ENCODE results near the gene SPINDOC. TPM values are rescaled to one million over a fixed set of nuclear protein-coding genes. Genes with fewer than 3 reads are reported as not detected.

Gene SPINDOC
- total RNA-seq, 1 experiment from 2014 or later, result 71.2 TPM

- intact Hi-C loops (cut with micrococcal nuclease; ENCODE audit: unreplicated experiment), result no loop called here
- Mint-ChIP-seq H3K36me3 (ENCODE audit: insufficient read depth, unreplicated experiment) (peaks cover 30% of the 10 kb centered on the region), H3K4me1 (ENCODE audit: low read depth, unreplicated experiment) (peaks cover 15% of the 10 kb centered on the region), H3K27ac (ENCODE audit: unreplicated experiment) (no peak overlapping the region), H3K4me3 (ENCODE audit: unreplicated experiment) (no peak overlapping the region), H3K27me3 (ENCODE audit: insufficient read depth, unreplicated experiment) (no peaks in the 10 kb centered on the region), H3K9me3 (ENCODE audit: unreplicated experiment) (no peaks in the 10 kb centered on the region)
- CTCF ChIA-PET, result interaction anchor here (0.5 to 1.2 kb wide), 2 partner anchors 46 to 409 kb away, joined by 3 to 8 read pairs; partner anchors contain the start of gene GPR137
- Histone ChIP-seq H3K4me1 (peaks cover 8% of the 10 kb centered on the region), H3K9me3 (no peaks in the 10 kb centered on the region), H3K27me3 (replicated peaks; ENCODE audit: control insufficient read depth, insufficient read depth, low read length) (no peaks in the 10 kb centered on the region), H3K36me3 (ENCODE audit: control insufficient read depth, insufficient read depth, low read length) (no peaks in the 10 kb centered on the region), H3K4me3 (ENCODE audit: low read depth, low read length) (no peak overlapping the region)
- BruUV-seq (replicated peaks), result no TSS peak
- DNase-seq, result no peak
- TF ChIP-seq CTCF (IDR thresholded peaks at IDR 0.05; ENCODE audit: insufficient read depth in 1 of 2, low read depth in 1 of 2, low read length in 1 of 2, severe bottlenecking in 1 of 2, unreplicated experiment in 1 of 2), result no peak
- POLR2A ChIA-PET, result no interaction called here
Measured at GRCh38 chr11:63876616-63877015, 63.4 kb downstream of the SPINDOC start.

Other genes with a start within 250 kb of the SPINDOC start
- gene PLAAT3, start 199.0 kb upstream of the SPINDOC start, total RNA-seq (2022), result 50.9 and 57.9 TPM in 2 replicates
- gene ATL3, start 142.1 kb upstream of the SPINDOC start, total RNA-seq (2022), result 50.2 and 55.1 TPM in 2 replicates
- gene RTN3, start 132.0 kb upstream of the SPINDOC start, total RNA-seq (2022), result 162 and 179 TPM in 2 replicates
- gene ZFTA, start 44.7 kb upstream of the SPINDOC start, total RNA-seq (2022), result 30.8 and 31.0 TPM in 2 replicates
- 63.5 and 64.5 TPM in 2 replicates for gene MARK2, start 25.7 kb downstream of the SPINDOC start, total RNA-seq (2022)
- 1.5 and 1.8 TPM in 2 replicates for gene RCOR2, start 103.7 kb downstream of the SPINDOC start, total RNA-seq (2022)
- gene NAA40, start 125.5 kb downstream of the SPINDOC start, total RNA-seq (2022), result 42.7 and 43.7 TPM in 2 replicates
- gene COX8A, start 161.2 kb downstream of the SPINDOC start, total RNA-seq (2022), result 376 and 448 TPM in 2 replicates
- 140 and 152 TPM in 2 replicates for gene OTUB1, start 173.0 kb downstream of the SPINDOC start, total RNA-seq (2022)
- 0.14 and 0.39 TPM in 2 replicates for gene FLRT1, start 222.5 kb downstream of the SPINDOC start, total RNA-seq (2022)